Inflammatory macrophage (primary cell): ENCODE data around the gene F2R.

Source experiments
- DNase-seq, 2 donors: peaks; one replicate each; pipeline ENCODE4 v3.0.0-alpha.2; 2020 to 2022

The F2R gene

DNA sequence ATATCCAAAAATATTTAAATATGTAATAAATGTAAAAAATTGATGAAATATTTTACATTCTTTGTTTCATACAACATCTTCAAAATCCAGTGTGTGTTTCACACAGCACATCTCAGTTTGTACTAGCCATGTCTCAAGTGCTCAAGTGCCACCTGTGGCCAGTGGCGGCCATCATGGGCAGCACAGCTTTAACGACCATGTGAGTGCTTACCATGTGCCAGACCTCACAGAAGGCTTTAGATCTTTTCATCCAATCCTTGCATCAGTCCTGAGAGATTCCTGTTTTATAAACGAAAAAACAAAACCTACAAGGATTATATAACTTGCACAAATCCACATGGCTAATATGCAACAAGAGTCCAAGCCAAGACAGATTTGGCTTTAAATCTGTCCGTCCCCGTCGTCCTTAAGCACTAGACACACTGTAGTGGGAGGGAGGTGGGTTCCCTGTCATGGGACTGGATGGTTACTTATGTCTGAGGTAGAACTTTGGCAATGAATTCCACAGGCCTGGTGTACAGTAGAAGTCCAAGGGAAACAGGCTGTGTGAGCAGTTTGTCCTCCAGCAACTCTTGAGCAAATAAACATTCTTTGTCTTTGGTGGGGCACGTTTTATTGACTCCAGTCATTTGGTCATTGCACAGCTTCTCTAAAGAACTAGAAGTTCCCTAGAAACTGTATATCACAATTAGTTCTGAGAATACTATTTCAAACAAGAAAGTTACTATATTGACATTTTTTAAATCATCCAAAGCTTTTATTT is 25.0 kb upstream of the F2R start:
- DNase-seq, result no peak

DNA sequence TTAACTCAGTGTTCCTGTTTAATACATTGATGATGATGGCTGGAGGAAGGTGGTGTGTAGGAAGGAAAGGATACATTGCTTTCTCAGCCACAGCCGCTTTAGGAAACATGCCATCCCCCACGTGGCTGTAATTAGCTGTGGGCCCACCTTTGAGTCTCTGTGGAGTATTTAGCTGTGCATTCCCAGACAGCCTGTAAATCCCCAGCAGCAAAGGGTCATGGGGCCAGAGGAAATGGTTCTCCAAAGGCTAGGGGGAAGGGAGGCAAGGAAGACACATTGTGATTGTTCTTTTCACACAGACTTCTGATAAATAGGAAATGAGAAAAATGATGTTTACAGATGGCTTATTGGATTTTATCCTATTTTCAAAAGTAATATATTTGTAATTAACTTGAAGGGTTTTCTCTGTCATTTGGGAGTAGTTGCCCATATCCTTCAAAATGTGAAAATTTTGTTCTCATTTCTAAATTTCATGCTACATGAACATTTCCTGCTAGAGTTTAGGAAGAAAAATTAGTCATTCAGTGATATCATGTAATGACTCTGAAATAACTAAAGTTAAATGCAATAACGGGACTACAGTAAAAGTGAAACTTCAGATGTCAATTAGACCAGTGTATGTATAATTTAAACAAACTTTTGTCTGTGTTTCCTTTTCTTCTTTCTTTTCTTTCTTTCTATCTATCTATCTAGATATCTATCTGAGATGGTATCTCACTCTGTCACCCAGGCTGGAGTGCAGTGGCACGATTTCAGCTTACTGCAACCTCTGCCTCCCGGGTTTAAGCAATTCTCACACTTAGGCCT is 24.3 kb upstream of the F2R start:
- DNase-seq, result no peak

DNA sequence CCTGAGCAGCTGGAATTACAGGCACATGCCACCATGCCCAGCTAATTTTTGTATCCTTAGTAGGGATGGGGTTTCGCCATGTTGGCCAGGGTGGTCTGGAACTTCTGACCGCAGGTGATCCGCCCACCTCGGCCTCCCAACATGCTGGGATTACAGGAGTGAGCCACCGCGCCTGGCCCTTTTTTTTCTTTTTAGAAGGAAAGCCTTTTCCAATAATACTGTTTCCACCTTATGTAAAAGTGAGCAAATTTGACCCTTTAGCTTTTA is 23.7 kb upstream of the F2R start:
- no peak for DNase-seq

DNA sequence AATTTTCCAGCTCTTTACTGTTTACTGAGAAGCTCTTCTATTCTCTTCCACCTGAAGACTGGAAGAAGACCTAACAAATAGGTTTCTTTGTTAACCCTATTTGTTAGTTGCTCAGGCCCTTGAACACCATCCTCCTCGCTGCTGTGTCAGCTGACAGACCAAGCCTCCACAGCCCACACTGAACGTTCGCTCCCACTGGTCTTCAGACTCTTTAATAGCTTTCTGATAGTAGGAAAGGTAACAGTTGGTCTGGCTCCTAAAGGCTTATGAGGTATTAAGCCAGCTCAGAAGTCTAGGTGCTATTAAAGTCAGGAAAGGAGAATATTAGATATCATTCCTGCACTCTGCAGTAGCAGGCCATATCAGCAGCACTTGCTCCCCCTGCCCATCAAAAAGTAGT is 23.3 kb upstream of the F2R start:
- no peak for DNase-seq

DNA sequence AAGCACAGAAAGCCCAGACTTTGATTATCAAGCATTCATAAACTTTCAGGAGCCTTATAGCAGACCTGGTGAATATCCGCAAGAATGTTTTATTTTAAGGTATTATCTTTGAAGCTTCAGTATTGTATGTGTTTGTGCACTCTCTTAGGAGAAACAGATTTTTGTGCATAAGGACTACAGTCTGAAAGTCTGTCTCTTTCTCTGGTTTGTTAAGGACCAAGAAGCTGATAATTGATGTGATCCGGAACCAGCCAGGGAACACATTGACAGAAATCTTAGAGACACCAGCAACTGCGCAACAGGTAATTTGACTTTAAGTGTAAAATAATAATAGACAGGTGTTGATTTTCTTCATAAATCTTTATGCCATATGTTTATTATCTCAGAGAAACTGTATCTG is 22.8 kb upstream of the F2R start:
- no peak for DNase-seq

DNA sequence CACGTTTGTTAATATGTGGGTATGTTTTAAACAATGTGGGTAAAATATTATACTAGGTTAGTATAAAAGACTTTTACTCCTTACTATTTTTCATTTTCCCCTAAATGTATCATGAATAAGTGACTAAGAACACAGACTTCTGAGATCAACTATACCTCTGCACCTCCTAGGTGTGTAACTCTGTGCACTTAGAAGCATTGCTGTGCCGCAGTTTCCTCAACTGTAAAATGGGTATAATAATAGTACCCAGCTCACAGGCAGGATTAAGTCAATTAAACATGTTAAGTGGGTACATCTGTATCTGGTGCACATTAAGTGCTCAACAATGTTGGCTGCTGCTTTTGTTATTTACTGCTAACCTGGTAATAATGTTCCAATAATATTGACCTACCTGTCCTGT is 21.6 kb upstream of the F2R start:
- no peak for DNase-seq

DNA sequence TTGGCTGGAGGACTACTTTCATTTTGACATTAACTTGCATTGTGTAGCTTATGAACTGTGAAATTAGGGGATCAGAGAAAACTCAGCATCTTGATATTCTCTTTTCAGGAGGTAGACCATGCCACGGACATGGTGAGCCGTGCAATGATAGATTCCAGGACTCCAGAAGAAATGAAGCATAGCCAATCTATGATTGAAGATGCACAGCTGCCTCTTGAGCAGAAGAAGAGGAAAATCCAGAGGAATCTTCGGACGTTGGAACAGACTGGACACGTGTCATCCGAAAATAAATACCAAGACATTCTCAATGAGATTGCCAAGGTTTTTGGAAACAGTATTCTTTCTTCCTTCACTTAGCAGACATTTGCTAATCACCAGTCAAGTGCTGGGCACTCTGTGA is 20.6 kb upstream of the F2R start:
- no peak for DNase-seq

DNA sequence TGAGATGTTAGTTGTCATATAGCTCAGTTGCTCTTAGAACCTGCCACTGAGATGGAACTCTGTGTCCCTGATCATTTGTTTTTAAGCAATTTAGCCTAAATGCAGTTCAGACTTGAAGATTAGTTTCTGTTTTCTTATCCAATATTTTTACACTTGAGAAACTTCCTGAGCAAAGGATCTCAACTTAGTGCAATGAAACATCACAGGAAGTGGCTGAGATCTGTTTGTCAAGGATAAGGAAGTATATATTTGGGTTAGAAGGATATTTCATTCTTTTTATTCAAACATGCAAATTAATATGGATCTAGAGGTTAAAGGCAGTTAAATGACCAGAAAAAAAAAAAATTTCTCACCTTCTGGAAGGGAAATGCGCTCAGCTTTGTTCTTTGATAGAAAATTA is 19.7 kb upstream of the F2R start:
- DNase-seq, result no peak

DNA sequence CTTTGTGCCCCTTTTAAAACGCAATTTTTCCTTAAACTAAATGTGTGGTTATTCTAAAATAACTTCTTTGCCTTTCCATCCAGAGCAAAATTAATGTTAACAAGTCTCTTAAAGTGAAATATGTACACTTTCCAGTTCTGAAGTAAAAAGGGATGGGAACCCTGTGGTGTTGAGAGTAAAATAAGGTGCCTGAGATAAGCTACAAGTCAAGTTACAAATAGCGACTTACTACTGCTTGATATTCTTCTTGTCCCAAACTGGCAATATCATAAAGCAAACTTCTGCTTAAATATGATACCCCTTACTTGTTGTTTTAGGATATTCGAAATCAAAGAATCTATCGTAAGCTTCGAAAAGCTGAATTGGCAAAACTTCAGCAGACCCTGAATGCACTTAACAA is 18.3 kb upstream of the F2R start:
- DNase-seq, result no peak

DNA sequence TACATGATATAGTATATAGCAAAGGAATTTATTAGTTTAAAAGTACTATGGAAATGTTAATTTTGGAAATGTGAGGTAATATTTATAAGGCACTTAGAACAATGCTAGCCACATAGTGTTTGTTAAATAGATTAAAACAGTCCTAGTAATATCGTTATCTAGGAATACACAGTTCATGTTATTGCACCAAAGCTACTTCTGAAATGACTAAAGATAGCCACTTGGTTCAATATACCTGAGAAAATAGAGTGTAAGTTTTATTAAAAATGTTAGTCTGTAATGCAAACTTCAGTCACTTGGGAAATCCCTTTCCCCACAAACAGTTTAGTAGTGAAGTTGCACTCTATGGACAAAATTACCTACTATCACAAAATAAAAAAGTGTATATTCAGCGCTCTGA is 15.4 kb upstream of the F2R start:
- DNase-seq, result no peak

DNA sequence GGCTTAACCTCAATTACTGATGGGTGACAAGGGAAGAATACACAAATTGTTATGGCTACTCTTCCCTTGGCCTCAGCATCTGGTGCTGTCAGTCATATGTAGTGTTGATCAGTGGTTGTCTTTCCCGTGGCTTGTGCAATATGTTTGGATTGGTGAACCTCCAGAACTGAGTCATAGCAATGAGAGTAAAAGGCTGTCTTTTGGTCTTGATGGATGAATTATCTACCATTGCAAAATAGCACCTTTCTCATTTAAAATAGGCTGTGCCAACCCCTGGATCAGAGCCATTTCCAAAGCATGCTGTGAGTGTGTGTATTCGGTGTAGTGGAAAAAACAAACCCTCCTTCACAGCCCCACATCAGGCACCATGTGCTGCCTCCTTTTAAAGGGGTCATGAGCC is 14.6 kb upstream of the F2R start:
- DNase-seq, result no peak

DNA sequence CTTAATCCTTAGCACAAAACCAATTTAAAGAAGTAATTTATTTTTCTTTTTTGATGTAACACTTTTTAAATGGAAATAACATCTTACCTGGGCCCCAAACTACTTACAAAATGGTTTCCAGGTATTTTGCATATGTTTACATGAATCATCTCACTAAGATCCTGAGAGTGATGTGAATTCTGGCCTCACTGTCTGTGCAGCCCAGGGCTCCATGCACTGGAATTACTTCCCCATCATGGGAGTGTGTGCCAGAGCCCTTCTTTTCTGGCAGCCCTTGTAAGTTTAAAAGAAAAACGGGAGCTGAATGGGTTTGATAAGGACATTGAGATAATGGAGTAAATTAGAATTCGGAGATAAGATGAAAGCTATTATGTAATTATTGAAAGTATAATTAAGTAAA is 12.2 kb upstream of the F2R start:
- no peak for DNase-seq

DNA sequence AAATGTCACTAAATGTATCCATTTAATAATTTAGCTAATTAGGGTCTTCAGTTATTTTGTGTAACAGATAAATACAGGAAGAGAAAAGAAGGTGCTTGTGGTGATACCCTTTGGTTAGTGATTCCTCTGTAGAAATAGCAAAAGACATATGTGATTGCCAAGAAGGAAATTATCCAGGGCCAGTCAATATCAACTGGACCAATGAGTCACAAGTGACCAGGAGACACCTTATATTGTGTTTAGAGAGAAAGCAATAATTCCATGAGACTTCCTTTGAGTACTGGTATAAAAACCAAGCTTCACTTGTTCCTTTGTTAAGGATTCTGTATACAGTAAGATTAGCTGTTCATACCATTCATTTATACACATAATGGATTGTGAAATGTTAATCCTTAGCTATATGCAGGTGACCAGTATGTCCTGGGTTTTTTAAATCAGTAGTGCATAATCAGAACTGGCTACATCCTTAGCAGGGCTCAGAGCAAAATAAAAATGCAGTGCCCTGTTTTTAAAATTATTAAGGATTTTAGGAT is 11.7 kb upstream of the F2R start:
- DNase-seq, result no peak

DNA sequence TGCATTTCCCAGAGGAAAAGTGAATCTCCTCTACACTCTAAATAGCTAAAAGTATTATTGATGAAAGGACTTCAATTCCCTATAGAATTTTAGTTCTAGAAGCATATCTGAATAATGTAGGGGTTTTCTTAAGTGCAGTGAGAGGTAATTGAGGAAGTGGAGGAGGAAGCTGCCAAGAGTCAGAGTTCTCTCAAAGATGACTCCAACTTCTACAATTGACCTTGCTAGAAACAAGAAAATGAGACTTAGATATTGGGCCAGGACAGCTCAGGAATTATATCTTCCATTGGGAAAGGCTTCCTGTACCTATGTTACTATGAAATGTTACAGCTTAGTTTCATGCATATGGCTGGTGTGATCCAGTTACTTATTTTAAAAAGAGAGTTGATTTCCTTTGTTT is 10.4 kb upstream of the F2R start:
- peak; percentile 42 to 47 for DNase-seq

DNA sequence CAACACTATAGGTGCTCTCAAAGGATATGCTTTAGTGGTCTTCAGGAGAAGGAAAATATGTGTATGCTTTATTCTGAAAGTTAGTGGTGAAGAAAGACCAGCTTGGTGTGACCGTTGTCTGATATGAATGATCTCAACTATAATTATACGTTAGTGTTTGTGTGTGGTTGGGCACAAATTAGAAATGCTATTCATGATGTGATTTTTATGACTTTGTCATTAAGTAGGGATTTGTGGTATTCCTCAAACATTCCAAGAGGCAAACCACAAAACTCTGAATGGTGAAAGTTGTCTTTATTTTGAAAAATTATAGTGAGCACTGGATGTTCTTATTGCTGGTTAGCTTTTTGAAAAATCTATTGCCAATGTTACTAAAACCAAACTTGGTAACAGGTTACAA is 6.2 kb upstream of the F2R start:
- DNase-seq, result no peak

DNA sequence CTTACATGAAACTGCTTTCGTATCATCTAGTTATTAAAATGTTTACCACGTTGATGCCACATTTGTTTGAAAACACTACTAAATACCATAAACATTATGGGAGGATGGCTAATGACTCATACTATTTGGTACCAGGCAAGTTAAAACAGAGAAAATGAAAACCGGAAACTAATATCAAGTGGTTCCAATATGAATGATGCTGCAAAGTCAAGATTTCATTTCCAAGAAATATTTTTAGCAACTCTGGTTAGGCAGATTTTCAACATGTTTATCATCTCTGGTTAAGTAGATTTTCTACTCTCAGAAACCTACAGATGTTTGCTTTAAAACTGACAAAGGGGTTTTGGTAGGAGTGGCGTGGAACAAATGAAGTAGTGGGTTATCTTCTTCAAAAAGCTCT is 4.9 kb upstream of the F2R start:
- DNase-seq, result no peak

DNA sequence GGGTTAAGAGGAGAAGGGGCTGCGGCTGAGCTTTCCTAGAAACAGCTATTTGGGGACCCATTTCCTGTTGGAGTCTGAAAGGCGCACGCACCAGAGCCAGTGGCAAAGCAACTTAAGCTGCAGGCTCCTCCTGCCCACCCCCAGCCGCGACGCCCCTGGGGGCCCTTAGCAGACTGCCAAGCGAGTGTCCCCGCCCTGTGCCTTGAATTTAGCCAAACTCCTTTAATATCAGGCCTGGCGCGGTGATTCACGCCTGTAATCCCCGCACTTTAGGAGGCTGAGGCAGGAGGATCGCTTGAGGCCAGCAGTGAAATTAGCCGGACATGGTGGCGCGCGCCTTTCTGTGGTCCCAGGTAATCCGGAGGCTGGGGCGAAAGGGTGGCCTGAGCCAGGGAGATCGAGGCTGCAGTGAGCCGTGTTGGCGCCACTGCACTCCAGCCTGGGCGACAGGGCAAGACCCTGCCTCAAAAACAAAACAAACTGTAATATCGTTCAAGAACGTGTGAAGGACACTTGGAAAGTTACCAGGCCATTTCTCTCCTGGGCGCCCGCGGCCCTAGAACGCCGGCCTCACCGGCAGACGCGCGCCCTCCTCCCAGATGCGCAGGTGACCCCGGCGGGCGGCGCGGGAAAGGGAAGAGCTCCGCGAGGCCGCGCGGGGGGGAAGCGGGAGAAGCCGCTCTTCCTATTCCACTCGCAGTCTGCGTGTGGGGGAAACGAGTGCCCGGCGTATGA is 1.0 kb upstream of the F2R start:
- DNase-seq, result peak in 1 of 2 donors; percentile 12

DNA sequence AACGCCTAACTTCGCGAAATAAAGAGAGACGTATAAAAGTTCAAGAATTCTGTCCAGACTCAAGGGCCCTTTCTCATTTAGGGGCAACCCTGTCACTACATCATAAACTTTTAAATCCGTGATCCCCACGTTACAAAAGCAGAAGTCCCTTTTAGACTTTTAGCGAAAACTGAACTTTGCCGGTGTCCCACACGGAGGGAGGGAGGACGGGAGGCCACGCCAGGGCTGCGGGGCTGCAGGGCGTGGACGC is 515 bp upstream of the F2R start:
- DNase-seq, result peak; percentile 15 to 17

DNA sequence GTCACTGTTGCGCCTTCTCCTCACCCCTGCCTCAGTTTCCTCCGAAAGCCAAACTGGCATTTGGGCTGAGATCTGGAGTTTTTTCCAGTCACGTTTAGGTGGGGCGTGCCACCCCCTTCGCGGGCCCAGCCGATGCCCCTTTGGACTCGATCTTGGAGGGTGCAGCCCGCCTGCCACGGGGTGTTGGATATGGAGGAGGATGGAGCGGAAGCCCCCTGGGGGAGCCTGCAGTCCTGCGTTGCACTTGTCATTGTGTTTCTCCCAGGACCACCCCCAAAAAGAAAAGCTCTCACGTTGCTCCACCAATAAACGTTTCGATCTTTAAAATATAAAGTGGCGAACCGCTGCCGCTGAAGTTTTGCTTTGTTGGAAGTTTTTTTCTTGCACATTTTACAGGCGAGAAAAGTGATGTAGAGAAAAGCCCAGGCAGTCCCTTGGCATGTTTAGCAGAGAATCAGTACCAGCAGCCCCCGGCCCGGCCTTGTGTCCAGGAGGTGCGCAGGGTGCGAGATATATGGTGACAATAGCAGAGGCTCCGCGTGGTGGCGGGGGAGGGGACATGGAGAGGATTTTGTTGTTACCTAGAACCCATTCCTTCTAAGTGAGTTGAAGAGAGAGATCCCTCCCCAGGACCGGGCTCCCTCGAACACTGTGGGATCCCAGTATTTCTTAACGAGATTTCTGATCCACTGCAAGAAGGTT is 681 bp downstream of the F2R start:
- DNase-seq, result no peak

DNA sequence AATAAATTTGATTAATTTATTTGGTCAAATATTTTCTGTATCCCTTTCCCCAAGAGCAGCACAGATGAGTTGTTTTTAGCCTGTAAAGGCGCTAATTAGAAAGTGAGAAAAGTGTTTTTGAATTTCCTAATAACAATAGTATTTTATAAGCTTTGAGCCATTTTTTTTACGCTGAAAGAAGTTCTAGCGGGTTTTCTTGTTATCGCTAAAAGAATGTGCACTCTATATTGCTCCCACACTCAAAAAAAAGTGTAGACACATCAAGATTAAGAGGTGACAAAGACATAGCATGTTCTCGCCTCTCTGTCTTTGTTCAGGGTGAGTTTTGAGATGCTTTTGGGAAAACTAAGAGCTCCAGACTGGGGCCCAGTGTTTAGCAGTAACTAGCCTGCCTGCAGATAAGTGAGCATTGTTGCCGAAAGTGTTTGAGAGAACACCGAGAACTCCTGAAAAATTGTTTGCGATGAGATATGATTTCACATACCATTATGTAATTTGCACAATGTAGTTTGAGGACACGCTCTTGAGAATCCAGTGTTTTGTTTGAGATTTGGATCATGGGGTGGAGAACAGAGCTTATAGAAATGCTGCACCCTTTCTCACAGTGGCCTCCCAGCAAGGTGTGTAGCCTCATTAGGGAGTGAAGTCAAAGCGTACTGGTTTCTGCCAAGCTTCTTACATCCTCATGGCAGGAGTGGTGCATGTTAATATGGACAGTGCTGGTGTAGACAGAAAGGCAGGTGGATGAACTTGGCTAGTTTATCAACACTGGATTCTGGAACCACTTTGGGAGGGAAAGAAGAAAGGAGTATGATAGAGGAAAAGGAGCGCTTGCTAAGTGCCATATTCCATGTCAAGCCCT is 1.5 kb downstream of the F2R start:
- no peak for DNase-seq

DNA sequence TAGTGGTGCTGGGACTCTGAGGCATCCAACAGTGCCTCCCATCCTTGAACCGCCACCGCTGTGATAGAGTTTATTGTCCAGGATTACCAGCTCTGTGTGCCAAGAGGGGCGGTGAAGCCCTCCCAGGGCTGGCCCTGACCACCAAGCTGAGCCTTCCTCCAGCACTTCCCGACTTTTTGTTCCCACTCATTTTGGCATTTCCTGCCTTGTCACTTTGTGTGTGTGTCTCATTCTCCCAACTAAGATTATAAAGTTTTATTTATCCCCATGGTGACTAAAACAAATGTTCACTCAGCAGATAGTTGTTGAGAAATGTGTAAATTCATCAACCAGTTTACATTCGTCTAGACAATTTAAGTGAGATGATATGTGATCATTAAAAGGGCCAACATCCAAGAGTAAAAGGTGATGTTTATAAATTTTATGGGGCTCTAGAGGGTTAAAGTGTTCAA is 2.5 kb downstream of the F2R start:
- no peak for DNase-seq

DNA sequence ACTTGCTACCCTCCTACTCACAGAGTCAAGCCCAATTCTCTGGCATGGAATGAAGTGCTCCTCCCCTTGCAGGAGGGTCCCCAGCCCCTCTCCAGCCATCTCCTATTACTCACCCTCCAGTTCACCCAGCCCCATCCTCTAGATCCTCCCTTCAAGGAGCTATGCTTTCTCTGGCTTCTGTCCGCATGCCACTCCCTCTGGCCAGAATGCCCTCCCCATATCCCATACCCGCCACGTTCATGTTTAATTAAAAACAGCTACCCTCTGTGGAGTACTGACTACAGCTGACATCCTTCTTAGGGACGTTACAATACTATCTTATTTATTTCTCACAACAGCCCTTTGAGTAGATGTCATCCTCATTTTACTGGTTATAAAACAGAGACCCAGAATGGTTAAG is 3.0 kb downstream of the F2R start:
- no peak for DNase-seq
